Upper lobe of right lung (tissue), 1 donor: ENCODE measurements around the gene PPM1H. TPM values are rescaled to one million over a fixed set of nuclear protein-coding genes. Genes with fewer than 3 reads are reported as not detected.

Experiments used
- ATAC-seq: fragments of 200-7000 bp; cut with Tn5 transposase; one replicate; pipeline ENCODE4 v1.9.1; 2020; ENCODE audit warnings: mild to moderate bottlenecking, moderate library complexity
- DNase-seq: peaks from one replicate; pipeline ENCODE4 v3.0.0-alpha.2; 2020
- H3K27ac ChIP-seq: fragments of 200-600 bp; one replicate; pipeline ENCODE4 v1.8.0; 2022
- H3K27me3 ChIP-seq: fragments of 200-600 bp; one replicate; pipeline ENCODE4 v1.8.0; 2022; ENCODE audit warnings: mild to moderate bottlenecking
- H3K36me3 ChIP-seq: fragments of 200-600 bp; one replicate; pipeline ENCODE4 v1.8.0; 2022
- H3K4me1 ChIP-seq: fragments of 200-600 bp; one replicate; pipeline ENCODE4 v1.8.0; 2022
- H3K4me3 ChIP-seq: fragments of 200-600 bp; one replicate; pipeline ENCODE4 v1.8.0; 2022; ENCODE audit warnings: mild to moderate bottlenecking
- H3K9me3 ChIP-seq: fragments of 200-600 bp; one replicate; pipeline ENCODE4 v1.8.0; 2022
- intact Hi-C: fragments of 100-400 bp; cut with DNase I; formaldehyde crosslinking; loops from one replicate; pipeline ENCODE4 v1.11.0; 2022
- total RNA-seq: library from RNA; stranded (reverse); fragmentation: NEBNext Ultra II Directional; extraction: Animal tissue kit (Norgen Biotek cat#: 25700); gene quantifications from one replicate; pipeline ENCODE4 v1.2.1, GENCODE V29; 2021
- TF ChIP-seq, protein P1 (sequence below): fragments of 200-600 bp; IDR thresholded peaks from one replicate; pipeline ENCODE4 v1.8.0; 2022; ENCODE audit warnings: antibody characterized with exemption
- donor health status: DM: no; HTN: yes; CAD: no; lungs with severe emphysema.

PPM1H gene
- total RNA-seq, 1 donor from 2014 or later = 8.0 TPM

DNA sequence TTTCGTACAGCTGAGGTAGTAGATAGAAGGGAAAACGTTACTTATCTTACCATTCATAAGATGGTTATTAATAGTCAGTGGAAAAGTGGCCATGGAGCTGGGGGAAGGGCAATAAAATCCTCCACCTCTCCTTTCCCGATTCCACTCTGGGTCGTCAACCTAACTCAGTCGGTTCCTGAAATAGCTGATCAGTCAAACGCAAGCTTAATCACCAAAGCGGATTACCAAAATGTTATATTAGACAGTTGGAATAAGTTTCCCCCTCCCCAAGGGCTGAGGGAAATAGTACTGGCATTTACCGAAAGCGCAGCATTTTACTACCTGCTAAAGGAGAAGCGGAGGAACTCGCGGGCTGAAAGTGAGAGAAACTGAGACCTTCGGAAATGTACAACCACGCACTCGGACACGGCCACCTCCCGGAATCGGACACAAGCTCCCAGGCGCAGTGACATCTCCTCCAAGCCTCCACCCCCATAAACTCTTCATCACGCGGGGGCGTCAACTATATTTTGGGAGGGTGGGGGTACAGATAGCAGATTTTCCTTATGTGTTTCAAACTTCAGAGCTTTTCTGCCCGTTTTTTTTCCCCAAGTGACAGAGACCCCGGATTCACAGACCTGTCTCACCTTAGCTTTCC, 1.2 kb downstream of the PPM1H start:
- Histone ChIP-seq H3K4me1 (peaks cover 4% of the 10 kb centered on the region), H3K4me3 (peak overlapping the region; percentile 79), H3K9me3 (no peaks in the 10 kb centered on the region), H3K36me3 (no peaks in the 10 kb centered on the region), H3K27ac (no peak overlapping the region), H3K27me3 (peaks cover 6% of the 10 kb centered on the region)
- intact Hi-C loops = no loop called here
- TF ChIP-seq, protein P1, sequence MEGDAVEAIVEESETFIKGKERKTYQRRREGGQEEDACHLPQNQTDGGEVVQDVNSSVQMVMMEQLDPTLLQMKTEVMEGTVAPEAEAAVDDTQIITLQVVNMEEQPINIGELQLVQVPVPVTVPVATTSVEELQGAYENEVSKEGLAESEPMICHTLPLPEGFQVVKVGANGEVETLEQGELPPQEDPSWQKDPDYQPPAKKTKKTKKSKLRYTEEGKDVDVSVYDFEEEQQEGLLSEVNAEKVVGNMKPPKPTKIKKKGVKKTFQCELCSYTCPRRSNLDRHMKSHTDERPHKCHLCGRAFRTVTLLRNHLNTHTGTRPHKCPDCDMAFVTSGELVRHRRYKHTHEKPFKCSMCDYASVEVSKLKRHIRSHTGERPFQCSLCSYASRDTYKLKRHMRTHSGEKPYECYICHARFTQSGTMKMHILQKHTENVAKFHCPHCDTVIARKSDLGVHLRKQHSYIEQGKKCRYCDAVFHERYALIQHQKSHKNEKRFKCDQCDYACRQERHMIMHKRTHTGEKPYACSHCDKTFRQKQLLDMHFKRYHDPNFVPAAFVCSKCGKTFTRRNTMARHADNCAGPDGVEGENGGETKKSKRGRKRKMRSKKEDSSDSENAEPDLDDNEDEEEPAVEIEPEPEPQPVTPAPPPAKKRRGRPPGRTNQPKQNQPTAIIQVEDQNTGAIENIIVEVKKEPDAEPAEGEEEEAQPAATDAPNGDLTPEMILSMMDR = no peak
- DNase-seq (no peak), ATAC-seq (no peak)

DNA sequence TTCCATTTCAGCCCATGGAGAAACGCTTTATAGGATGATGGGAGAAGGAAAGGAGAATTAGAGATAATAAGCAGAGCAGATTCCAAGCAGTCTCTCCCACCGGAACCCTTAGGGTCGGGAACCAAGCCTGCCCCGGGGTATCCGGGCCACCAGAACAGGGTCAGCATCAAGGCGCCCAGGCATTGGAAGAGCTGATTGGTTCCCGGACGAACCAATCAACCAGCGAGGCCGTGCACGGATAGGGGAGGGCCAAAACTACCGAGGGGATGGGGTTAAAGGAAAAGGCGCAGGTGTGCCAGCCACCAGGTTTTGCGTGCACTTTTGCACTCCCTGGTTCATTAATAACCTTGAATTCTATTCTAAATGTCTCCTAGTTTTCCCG, 1.7 kb downstream of the PPM1H start:
- Histone ChIP-seq H3K27me3 (peaks cover 6% of the 10 kb centered on the region), H3K27ac (no peak overlapping the region), H3K36me3 (no peaks in the 10 kb centered on the region), H3K4me1 (peaks cover 4% of the 10 kb centered on the region), H3K9me3 (no peaks in the 10 kb centered on the region), H3K4me3 (peak overlapping the region; percentile 79)
- TF ChIP-seq, protein P1 = no peak
- no peak for ATAC-seq
- intact Hi-C loops = no loop called here
- no peak for DNase-seq

DNA sequence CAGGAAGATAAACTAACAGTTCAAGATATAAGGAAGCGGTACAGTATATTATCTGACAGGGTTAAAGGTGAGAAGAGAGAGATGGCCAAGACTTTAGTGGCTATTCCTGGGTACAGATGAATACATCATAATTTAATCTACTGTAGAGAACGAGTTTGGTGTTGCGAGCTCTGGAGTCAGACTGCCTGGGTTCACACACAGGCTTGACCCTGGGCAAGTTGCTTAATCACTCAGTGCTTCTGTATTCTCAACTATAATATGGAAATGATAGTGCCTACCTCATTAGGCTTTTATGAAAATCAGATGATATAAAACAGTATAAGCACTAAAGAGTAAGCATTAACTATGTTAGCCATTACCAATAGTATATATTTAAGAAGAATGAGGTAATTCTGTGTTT, 3.5 kb downstream of the PPM1H start:
- ATAC-seq = no peak
- intact Hi-C loops = no loop called here
- Histone ChIP-seq H3K27me3 (peaks cover 6% of the 10 kb centered on the region), H3K4me3 (no peak overlapping the region), H3K27ac (no peak overlapping the region), H3K9me3 (no peaks in the 10 kb centered on the region), H3K36me3 (no peaks in the 10 kb centered on the region), H3K4me1 (peaks cover 4% of the 10 kb centered on the region)
- no peak for DNase-seq
- TF ChIP-seq, protein P1 = no peak

DNA sequence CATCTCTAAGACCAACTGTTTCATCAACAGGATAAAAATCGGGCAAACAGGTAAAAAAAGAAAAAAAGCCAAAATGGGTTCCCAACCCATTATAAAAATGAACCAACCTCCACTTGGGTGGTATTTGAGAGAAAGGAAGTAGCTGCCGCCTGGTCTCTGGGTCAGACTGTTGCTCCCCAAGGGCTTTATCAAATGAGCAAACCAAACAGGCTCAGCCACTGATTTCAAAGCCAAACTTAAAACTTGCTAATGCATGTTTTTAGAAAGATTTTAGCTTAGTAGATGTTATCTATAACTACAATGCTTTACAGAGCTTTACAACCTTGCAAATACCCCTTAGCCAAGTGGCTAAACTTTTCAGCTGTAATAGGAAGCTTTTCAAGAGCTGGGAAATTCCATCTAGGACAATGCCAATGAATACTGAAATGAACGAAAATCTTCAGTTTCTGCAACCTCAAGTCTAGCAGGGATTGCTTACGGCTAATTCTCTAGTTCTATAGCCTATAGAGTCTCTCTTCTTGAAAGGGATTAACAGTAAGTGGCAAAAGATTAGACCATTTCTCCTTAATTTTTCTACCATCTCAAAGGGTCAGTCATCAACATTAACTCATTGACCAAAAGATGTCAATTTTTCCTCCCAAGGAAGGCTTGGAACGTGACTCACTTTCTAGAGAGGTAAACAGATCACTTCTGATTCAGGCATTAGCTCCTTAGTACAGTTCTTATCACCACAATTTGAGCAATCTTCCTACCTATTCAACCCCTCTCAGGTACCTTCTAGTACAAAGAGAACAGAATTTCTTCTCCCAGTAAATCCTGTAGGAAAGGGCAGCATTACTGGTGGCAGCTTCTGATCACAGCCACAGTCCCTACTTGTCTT, 4.2 kb downstream of the PPM1H start:
- DNase-seq = no peak
- intact Hi-C loops = no loop called here

DNA sequence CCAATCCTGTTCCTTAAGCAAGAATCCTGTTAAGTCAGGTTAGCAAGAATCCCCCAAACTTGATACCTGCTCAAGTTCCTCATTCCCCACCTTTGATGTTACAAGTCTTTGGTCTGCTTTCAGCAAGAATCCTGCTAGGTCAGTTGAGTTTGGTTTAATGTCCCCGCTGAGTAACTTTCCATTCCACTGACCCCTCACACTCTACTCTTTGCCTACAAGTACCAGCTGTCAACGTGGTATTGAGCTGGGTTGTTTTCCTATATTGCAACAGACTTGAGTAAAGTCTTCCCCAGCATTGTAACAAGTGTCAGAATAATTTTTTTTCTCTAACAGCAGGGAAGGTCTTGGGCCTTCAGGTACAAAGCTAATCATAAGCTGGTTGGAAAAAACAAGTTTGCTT, 6.3 kb downstream of the PPM1H start:
- DNase-seq (no peak), ATAC-seq (peak; percentile 41)
- Histone ChIP-seq H3K36me3 (no peaks in the 10 kb centered on the region), H3K4me1 (no peaks in the 10 kb centered on the region), H3K4me3 (no peak overlapping the region), H3K9me3 (no peaks in the 10 kb centered on the region), H3K27me3 (peaks cover 6% of the 10 kb centered on the region), H3K27ac (no peak overlapping the region)
- TF ChIP-seq, protein P1 = no peak
- intact Hi-C loops = no loop called here

More for the DNA sequence above, 4.2 kb downstream of the PPM1H start:
- peaks cover 6% of the 10 kb centered on the region for H3K27me3 ChIP-seq
- ATAC-seq = no peak
- peaks cover 4% of the 10 kb centered on the region for H3K4me1 ChIP-seq
- no peaks in the 10 kb centered on the region for H3K9me3 ChIP-seq
- no peak overlapping the region for H3K27ac ChIP-seq
- no peak overlapping the region for H3K4me3 ChIP-seq
- H3K36me3 ChIP-seq = no peaks in the 10 kb centered on the region
- TF ChIP-seq, protein P1 = no peak
